ENCODE data around the gene DDX3X.

GRCh38 chrX:41407816-41408215 is 73.9 kb downstream of the DDX3X start:
- TF ChIP-seq CTCF (IDR thresholded peaks at IDR 0.05 in 2 of 3, conservative IDR thresholded peaks at IDR 0.05 in 1 of 3; ENCODE audit: control insufficient read depth in 2 of 3, extremely low read depth in 1 of 3, insufficient read depth in 1 of 3, low read depth in 3 of 3, low read length in 3 of 3) (no peak), NFYB (IDR thresholded peaks at IDR 0.05; ENCODE audit: insufficient read depth, low read depth, low read length) (no peak), POLR2A (IDR thresholded peaks at IDR 0.05; ENCODE audit: low read depth, low read length) (no peak), STAT3 (IDR thresholded peaks at IDR 0.05; ENCODE audit: low read depth, low read length) (no peak), USF2 (IDR thresholded peaks at IDR 0.05; ENCODE audit: borderline replicate concordance, low read depth, low read length) (no peak), TCF7 (IDR thresholded peaks at IDR 0.05; ENCODE audit: borderline replicate concordance) (no peak), MAX (IDR thresholded peaks at IDR 0.05; ENCODE audit: low read depth, low read length) (no peak), E2F8 (IDR thresholded peaks at IDR 0.05; ENCODE audit: low read depth, partially characterized antibody) (no peak), CBX3 (IDR thresholded peaks at IDR 0.05; ENCODE audit: borderline replicate concordance, low read depth) (no peak), PBX3 (IDR thresholded peaks at IDR 0.05; ENCODE audit: insufficient replicate concordance, low read depth, low read length) (no peak)

Measured in GM12878 (cell line).